WERI-Rb-1 (cell line): Measurements from ENCODE around the gene GPI.
A peak's percentile ranks its signal among the peaks of the same experiment; 100 is the strongest.
"Not testable (repeated sequence)": the region's sequence is repeated elsewhere in the genome, so short reads cannot be mapped to it uniquely, and the experiment has no call there.

Experiments
- DNase-seq: peaks from one replicate; pipeline ENCODE4 v3.0.0-alpha.2; 2020
- H3K27ac ChIP-seq: fragments of 250-450 bp; sonication (Bioruptor Pico); 2 replicates; pipeline ENCODE4 v1.5.1; 2020; ENCODE audit warnings: mild to moderate bottlenecking, moderate library complexity
- H3K27me3 ChIP-seq: fragments of 250-450 bp; sonication (Bioruptor Pico); 2 replicates; pipeline ENCODE4 v1.5.1; 2021; ENCODE audit warnings: mild to moderate bottlenecking, low read depth, moderate library complexity; ENCODE audit not compliant: insufficient read depth, severe bottlenecking
- H3K36me3 ChIP-seq: fragments of 250-450 bp; sonication (Bioruptor Pico); 2 replicates; pipeline ENCODE4 v1.5.1; 2020; ENCODE audit warnings: mild to moderate bottlenecking, moderate library complexity
- H3K4me3 ChIP-seq: 2 replicates; pipeline ENCODE4 v1.5.1; 2011; ENCODE audit warnings: low read depth, mild to moderate bottlenecking, control low read depth, low read length
- H3K9me3 ChIP-seq: fragments of 250-450 bp; sonication (Bioruptor Pico); 2 replicates; pipeline ENCODE4 v1.5.1; 2021; ENCODE audit warnings: mild to moderate bottlenecking, moderate library complexity; ENCODE audit not compliant: severe bottlenecking
- CTCF ChIP-seq: IDR thresholded peaks from 2 replicates; pipeline ENCODE4 v1.5.1; 2011; ENCODE audit warnings: low read depth, mild to moderate bottlenecking, control low read depth, inconsistent platforms, low read length

The GPI gene

DNA sequence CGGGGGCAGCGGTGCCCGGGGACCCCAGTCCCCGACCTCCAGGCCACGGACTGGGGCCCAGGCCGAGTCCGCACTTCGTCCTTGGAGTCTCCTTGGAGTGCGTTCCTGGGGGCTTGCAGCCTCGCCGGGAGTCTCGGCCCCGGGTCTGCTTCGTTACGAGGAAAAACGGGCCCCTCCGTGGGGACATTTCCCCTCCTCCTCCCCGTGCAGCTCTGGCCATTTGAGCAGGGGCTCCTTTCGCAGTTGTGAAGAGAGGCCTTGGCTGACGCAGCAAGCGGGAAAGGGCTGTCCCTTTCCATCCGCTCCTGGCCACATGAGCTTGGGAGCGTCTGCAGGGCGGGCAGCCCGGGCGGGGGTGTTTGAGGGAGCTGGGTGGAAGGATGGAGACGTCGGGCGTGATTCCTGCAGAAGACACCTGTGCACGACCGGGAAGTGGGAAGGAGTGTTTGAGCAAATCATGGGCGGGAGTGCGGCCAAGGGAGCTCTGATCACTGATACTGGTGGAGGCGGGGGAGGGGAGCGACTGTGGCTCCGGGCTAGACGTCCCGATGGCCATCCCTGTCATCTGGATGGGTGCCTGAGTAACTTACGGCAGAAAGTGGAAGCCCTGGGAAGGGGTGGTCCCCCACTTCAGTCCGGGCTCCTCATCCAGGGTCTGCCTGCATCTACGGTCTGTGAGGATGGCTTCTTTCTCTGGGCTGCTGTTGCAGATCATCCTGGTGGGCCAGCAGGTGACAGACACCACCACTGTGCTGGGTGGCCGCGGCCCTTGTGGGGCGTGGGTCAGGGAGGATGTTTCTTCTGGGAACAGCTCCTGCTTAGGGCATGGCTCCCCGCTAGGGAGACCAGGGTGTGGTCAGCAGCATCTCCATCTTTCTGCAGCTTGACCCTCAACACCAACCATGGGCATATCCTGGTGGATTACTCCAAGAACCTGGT is 736 bp downstream of the GPI start:
- H3K27ac ChIP-seq = peak overlapping the region; percentile 57
- H3K9me3 ChIP-seq = no peaks in the 10 kb centered on the region
- peak overlapping the region; percentile 92 for H3K4me3 ChIP-seq
- H3K27me3 ChIP-seq = no peaks in the 10 kb centered on the region
- H3K36me3 ChIP-seq = peaks cover 42% of the 10 kb centered on the region
- no peak for TF ChIP-seq CTCF
- peak; percentile 37 for DNase-seq

DNA sequence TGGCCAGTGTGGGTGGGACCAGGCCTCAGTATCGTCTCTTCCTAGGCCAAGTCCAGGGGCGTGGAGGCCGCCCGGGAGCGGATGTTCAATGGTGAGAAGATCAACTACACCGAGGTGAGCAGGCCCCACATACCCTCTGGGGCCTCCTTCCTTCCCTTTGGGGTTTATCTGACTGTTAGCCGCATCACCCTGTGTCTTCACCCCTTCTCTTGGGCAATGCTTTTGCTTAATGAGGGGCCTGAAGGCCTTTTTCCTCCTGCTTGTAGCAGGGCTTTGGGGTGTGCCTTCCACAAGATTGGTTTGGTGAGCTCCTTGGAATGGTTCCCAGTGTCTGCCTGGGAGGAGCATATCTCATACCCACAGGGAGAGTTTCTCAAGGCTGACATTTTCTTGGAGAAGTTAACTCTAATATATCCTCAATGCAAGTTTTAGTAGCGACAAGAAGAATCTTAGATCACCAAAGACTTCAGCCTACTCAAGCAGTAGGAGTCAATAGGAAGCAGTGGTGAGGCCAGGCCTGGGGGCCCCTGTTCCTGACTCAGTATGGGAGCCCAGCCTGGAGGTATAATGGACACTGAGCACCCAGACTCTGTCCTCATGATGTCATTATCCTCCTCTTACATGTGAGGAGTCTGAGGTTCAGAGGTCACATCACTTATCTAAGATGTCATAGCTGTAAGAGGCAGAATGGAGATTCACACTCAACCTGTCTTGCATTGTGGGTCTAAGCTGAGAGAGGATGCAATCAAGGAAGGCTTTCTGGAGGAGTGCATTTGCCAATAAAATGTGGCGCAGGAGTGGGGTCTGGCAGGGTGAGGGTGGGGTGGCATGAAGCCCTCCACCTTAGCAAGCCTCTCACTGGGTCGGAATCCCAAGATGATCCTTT is 2.0 kb downstream of the GPI start:
- TF ChIP-seq CTCF = no peak
- Histone ChIP-seq H3K27ac (no peak overlapping the region), H3K36me3 (peaks cover 50% of the 10 kb centered on the region), H3K9me3 (no peaks in the 10 kb centered on the region), H3K4me3 (no peak overlapping the region), H3K27me3 (no peaks in the 10 kb centered on the region)
- no peak for DNase-seq

GRCh38 chr19:34367624-34367957 is 2.6 kb downstream of the GPI start:
- TF ChIP-seq CTCF = no peak
- H3K4me3 ChIP-seq = no peak overlapping the region
- H3K27ac ChIP-seq = no peak overlapping the region
- no peaks in the 10 kb centered on the region for H3K9me3 ChIP-seq
- no peaks in the 10 kb centered on the region for H3K27me3 ChIP-seq
- H3K36me3 ChIP-seq = peaks cover 54% of the 10 kb centered on the region
- DNase-seq = no peak

- TF ChIP-seq CTCF = no peak
- H3K4me3 ChIP-seq = no peak overlapping the region
- no peak overlapping the region for H3K27ac ChIP-seq
- DNase-seq = no peak
- no peaks in the 10 kb centered on the region for H3K9me3 ChIP-seq
- peaks cover 54% of the 10 kb centered on the region for H3K36me3 ChIP-seq
- H3K27me3 ChIP-seq = no peaks in the 10 kb centered on the region
These were observed 3.3 kb downstream of the GPI start for GRCh38 chr19:34368338-34368737.

DNA sequence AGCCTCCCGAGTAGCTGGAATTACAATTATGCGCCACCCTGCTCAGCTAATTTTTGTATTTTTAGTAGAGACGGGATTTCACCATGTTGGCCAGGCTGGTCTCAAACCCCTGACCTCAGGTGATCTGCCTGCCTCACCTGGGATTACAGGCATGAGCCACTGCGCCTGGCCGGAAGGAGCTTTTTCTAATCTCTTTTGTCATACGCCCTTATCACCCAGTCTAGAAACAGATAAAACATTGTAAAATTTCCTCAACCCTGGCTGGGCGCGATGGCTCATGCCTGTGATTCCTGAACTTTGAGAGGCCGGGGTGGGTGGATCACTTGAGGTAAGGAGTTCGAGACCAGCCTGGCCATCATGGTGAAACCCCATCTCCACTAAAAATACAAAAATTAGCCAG is 4.2 kb downstream of the GPI start:
- not testable (repeated sequence) for H3K27me3 ChIP-seq, H3K9me3 ChIP-seq, H3K27ac ChIP-seq, DNase-seq, H3K4me3 ChIP-seq
- H3K36me3 ChIP-seq = peaks cover 59% of the 10 kb centered on the region

DNA sequence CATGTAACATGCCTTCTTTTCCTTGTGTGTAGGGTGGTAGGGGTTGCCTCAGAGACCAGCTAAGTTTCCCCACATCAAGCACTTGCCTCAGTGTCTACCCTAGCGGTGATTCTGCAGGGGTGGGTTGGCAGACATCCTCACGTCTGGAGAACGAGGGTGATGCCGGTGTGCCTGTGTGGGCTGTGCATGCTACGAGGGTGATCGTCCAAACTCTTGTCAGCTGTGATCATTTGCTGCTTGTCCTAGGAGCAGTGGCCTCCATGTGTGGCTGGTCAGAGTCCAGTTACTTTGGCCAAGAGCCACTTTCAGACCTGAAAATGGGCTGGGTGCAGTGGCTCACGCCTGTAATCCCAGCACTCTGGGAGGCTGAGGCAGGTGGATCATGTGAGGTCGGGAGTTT is 5.1 kb downstream of the GPI start:
- H3K36me3 ChIP-seq = peaks cover 66% of the 10 kb centered on the region
- no peaks in the 10 kb centered on the region for H3K9me3 ChIP-seq
- TF ChIP-seq CTCF = no peak
- no peak overlapping the region for H3K27ac ChIP-seq
- no peak overlapping the region for H3K4me3 ChIP-seq
- DNase-seq = no peak
- no peaks in the 10 kb centered on the region for H3K27me3 ChIP-seq
